ENCODE measurements around the gene ORM1. TPM values are rescaled to one million over a fixed set of nuclear protein-coding genes. Genes with fewer than 3 reads are reported as not detected.

Gene ORM1
- total RNA-seq, 1 donor from 2014 or later, result not detected

DNA sequence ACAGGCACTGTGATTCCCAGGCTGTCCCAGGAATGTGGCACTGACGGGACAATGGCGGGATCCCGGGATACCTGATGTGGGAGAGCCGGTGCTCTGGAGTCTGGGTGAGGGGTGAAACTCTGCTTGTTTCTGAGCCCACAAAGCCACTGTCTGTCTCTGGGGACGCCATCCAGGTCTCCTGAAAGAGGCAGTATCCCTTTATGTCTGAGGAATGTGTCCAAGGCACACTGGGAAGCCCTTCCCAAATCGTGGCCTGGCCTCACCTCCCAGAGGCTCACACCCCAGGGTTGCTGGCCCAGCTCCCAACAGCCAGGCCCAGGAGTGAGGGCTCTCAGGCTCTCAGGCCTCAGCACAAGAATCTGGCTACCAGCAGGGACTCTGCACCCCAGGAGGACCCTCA is 33.9 kb downstream of the ORM1 start:
- Histone ChIP-seq H3K4me3 (ENCODE audit: low read depth, low read length) (no peak overlapping the region), H3K27me3 (ENCODE audit: control insufficient read depth, insufficient read depth, low read length) (no peaks in the 10 kb centered on the region), H3K36me3 (ENCODE audit: control insufficient read depth, insufficient read depth, low read length) (peaks cover 24% of the 10 kb centered on the region)
- TF ChIP-seq, protein P1, sequence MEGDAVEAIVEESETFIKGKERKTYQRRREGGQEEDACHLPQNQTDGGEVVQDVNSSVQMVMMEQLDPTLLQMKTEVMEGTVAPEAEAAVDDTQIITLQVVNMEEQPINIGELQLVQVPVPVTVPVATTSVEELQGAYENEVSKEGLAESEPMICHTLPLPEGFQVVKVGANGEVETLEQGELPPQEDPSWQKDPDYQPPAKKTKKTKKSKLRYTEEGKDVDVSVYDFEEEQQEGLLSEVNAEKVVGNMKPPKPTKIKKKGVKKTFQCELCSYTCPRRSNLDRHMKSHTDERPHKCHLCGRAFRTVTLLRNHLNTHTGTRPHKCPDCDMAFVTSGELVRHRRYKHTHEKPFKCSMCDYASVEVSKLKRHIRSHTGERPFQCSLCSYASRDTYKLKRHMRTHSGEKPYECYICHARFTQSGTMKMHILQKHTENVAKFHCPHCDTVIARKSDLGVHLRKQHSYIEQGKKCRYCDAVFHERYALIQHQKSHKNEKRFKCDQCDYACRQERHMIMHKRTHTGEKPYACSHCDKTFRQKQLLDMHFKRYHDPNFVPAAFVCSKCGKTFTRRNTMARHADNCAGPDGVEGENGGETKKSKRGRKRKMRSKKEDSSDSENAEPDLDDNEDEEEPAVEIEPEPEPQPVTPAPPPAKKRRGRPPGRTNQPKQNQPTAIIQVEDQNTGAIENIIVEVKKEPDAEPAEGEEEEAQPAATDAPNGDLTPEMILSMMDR (IDR thresholded peaks at IDR 0.05; ENCODE audit: insufficient read depth, low read length, severe bottlenecking), result no peak
- DNase-seq (ENCODE audit: low read depth), result no peak
- no peak for FAIRE-seq

DNA sequence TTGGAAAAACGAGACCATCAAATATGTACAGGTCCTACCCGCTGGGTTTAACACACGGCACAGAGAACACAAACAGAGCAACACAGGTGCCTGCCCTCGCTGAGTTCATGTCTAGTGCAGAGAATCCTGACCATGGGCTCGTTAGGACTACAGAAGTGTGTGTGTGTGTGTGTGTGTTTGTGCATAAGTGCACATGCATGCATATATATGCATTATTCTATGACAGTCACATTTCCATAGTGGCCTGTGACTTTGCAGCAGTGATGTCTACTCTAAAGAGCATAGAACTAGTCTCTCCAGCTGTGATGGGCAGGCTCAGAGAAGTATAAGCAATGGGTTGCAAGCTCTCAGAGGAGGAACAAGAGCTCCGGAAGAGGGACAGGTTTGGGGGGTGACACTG is 34.5 kb downstream of the ORM1 start:
- TF ChIP-seq, protein P1 (IDR thresholded peaks at IDR 0.05; ENCODE audit: insufficient read depth, low read length, severe bottlenecking), result no peak
- no peak for FAIRE-seq
- H3K36me3 ChIP-seq (ENCODE audit: control insufficient read depth, insufficient read depth, low read length), result peaks cover 24% of the 10 kb centered on the region

GRCh38 chr9:114357911-114358328 is 35.0 kb downstream of the ORM1 start:
- Histone ChIP-seq H3K4me3 (ENCODE audit: low read depth, low read length) (no peak overlapping the region), H3K36me3 (ENCODE audit: control insufficient read depth, insufficient read depth, low read length) (peaks cover 24% of the 10 kb centered on the region), H3K27me3 (ENCODE audit: control insufficient read depth, insufficient read depth, low read length) (no peaks in the 10 kb centered on the region)
- DNase-seq (ENCODE audit: low read depth) (no peak), FAIRE-seq (no peak)
- TF ChIP-seq, protein P1 (IDR thresholded peaks at IDR 0.05; ENCODE audit: insufficient read depth, low read length, severe bottlenecking), result no peak

More for the DNA sequence above, 34.5 kb downstream of the ORM1 start:
- DNase-seq (ENCODE audit: low read depth), result no peak
- Histone ChIP-seq H3K4me3 (ENCODE audit: low read depth, low read length) (no peak overlapping the region), H3K27me3 (ENCODE audit: control insufficient read depth, insufficient read depth, low read length) (no peaks in the 10 kb centered on the region)

GRCh38 chr9:114359801-114360200 is 36.9 kb downstream of the ORM1 start:
- no peak for FAIRE-seq
- H3K36me3 ChIP-seq (ENCODE audit: control insufficient read depth, insufficient read depth, low read length), result peaks cover 24% of the 10 kb centered on the region

GRCh38 chr9:114361542-114361941 is 38.6 kb downstream of the ORM1 start:
- Histone ChIP-seq H3K36me3 (ENCODE audit: control insufficient read depth, insufficient read depth, low read length) (peaks cover 21% of the 10 kb centered on the region), H3K4me3 (ENCODE audit: low read depth, low read length) (no peak overlapping the region), H3K27me3 (ENCODE audit: control insufficient read depth, insufficient read depth, low read length) (no peaks in the 10 kb centered on the region)
- DNase-seq (ENCODE audit: low read depth) (no peak), FAIRE-seq (no peak)
- TF ChIP-seq, protein P1 (IDR thresholded peaks at IDR 0.05; ENCODE audit: insufficient read depth, low read length, severe bottlenecking), result no peak

More at GRCh38 chr9:114359801-114360200, 36.9 kb downstream of the ORM1 start:
- no peaks in the 10 kb centered on the region for H3K27me3 ChIP-seq (ENCODE audit: control insufficient read depth, insufficient read depth, low read length)
- DNase-seq (ENCODE audit: low read depth), result no peak
- TF ChIP-seq, protein P1 (IDR thresholded peaks at IDR 0.05; ENCODE audit: insufficient read depth, low read length, severe bottlenecking), result no peak
- no peak overlapping the region for H3K4me3 ChIP-seq (ENCODE audit: low read depth, low read length)

GRCh38 chr9:114362394-114362793 is 39.5 kb downstream of the ORM1 start:
- DNase-seq (ENCODE audit: low read depth), result no peak
- TF ChIP-seq, protein P1 (IDR thresholded peaks at IDR 0.05; ENCODE audit: insufficient read depth, low read length, severe bottlenecking), result no peak
- Histone ChIP-seq H3K27me3 (ENCODE audit: control insufficient read depth, insufficient read depth, low read length) (no peaks in the 10 kb centered on the region), H3K4me3 (ENCODE audit: low read depth, low read length) (no peak overlapping the region), H3K36me3 (ENCODE audit: control insufficient read depth, insufficient read depth, low read length) (peaks cover 19% of the 10 kb centered on the region)
- no peak for FAIRE-seq

Measured in bronchial epithelial cell (primary cell).